ENCODE results near the gene NHLRC4.
A peak's percentile ranks its signal among the peaks of the same experiment; 100 is the strongest.

Gene NHLRC4

GRCh38 chr16:520847-521246 is 46.0 kb upstream of the NHLRC4 start:
- peaks cover 9% of the 10 kb centered on the region for H3K4me1 ChIP-seq (ENCODE audit: insufficient read depth, poor library complexity, severe bottlenecking)
- H3K4me3 ChIP-seq (ENCODE audit: severe bottlenecking), result no peak overlapping the region
- no peak for DNase-seq (ENCODE audit: low spot score)
- no peak for TF ChIP-seq CTCF (IDR thresholded peaks at IDR 0.05; ENCODE audit: poor library complexity, severe bottlenecking)
- H3K27me3 ChIP-seq (ENCODE audit: insufficient read depth, poor library complexity, severe bottlenecking), result no peaks in the 10 kb centered on the region
- H3K27ac ChIP-seq (ENCODE audit: poor library complexity, severe bottlenecking), result no peak overlapping the region
- no peaks in the 10 kb centered on the region for H3K9me3 ChIP-seq (ENCODE audit: severe bottlenecking)
- no peak for ATAC-seq (ENCODE audit: low read depth)
- peaks cover 14% of the 10 kb centered on the region for H3K36me3 ChIP-seq (ENCODE audit: low read depth)

DNA sequence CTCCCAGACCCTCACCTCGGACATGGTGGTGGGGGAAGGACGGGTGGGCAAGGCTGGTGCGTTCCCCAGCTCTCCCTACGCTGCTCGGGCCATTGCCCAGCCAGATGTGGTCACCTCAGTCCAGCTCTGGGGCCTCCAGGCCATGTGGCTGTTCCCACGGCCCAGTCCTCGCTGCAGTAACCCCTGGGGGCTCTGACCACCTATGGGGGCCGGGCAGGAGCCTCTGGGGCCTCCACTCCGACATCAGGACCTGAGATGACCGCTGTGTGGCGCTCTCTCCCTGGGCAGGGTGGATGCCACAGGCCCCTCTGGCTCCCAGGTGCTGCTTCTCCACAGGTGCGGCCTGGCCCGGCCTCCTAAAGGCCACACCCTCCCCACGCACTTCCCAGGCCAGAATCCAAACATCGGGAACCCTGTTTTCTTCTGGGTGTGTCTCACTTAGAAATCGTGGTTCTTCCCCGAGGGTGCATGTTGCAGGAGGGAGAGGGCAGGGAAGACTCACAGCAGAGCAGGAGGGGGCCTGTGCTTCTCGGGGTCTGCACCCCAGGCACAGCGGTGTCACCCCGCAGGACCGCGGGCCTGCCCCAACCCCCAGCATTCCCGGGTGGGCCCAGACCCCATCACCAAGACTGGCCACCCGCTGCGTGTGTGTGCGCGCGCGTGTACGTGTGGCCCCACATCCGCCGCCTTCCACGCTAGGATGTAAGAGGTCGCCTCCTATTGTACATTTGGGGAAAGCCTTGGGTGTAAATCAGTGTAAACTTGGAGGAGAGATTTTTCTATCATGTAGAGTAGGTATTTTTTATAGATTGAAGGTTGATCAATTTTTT is 45.2 kb upstream of the NHLRC4 start:
- DNase-seq (ENCODE audit: low spot score) (no peak), ATAC-seq (ENCODE audit: low read depth) (no peak)
- Histone ChIP-seq H3K36me3 (ENCODE audit: low read depth) (peaks cover 7% of the 10 kb centered on the region; the same call in 1 of the 2 replicates), H3K27ac (ENCODE audit: poor library complexity, severe bottlenecking) (no peak overlapping the region), H3K4me3 (ENCODE audit: severe bottlenecking) (no peak overlapping the region), H3K9me3 (ENCODE audit: severe bottlenecking) (no peaks in the 10 kb centered on the region), H3K27me3 (ENCODE audit: insufficient read depth, poor library complexity, severe bottlenecking) (no peaks in the 10 kb centered on the region), H3K4me1 (ENCODE audit: insufficient read depth, poor library complexity, severe bottlenecking) (peaks cover 13% of the 10 kb centered on the region)
- TF ChIP-seq CTCF (IDR thresholded peaks at IDR 0.05; ENCODE audit: poor library complexity, severe bottlenecking), result peak; percentile 5

GRCh38 chr16:522320-523096 is 44.3 kb upstream of the NHLRC4 start:
- Histone ChIP-seq H3K4me3 (ENCODE audit: severe bottlenecking) (no peak overlapping the region), H3K9me3 (ENCODE audit: severe bottlenecking) (no peaks in the 10 kb centered on the region), H3K27ac (ENCODE audit: poor library complexity, severe bottlenecking) (no peak overlapping the region), H3K4me1 (ENCODE audit: insufficient read depth, poor library complexity, severe bottlenecking) (peaks cover 13% of the 10 kb centered on the region), H3K36me3 (ENCODE audit: low read depth) (peaks cover 7% of the 10 kb centered on the region; the same call in 1 of the 2 replicates), H3K27me3 (ENCODE audit: insufficient read depth, poor library complexity, severe bottlenecking) (no peaks in the 10 kb centered on the region)
- no peak for TF ChIP-seq CTCF (IDR thresholded peaks at IDR 0.05; ENCODE audit: poor library complexity, severe bottlenecking)
- DNase-seq (ENCODE audit: low spot score) (no peak), ATAC-seq (ENCODE audit: low read depth) (no peak)

DNA sequence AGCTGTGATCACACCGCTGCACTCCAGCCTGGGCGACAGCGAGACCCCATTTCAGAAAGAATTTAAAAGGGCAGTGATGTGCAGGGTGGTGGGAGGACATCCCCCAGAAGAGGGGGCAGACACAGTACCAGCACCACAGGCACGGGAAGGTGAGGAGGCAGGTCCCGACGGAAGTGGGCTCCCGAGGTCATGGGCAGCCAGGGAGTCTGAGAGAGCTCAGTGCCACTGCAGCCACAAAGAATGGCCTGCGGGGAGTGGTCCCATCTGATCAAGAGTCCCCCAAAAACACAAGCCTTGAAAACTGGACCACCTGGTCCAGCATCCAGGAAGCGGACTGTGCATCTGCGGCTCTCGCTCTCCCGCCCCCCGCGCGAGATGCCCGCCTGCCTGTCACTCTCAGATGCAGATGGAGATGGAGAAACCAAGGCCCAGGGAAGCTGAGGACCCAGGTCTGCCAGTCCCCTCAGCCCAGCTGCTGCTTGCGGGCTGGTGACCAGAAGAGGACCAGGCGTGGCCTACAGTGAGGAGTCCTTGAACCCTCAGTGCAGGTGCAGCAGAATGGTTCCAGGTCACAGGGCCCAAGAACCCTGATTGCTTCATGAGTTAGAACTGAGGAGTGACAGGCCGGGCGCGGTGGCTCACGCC is 43.6 kb upstream of the NHLRC4 start:
- TF ChIP-seq CTCF (IDR thresholded peaks at IDR 0.05; ENCODE audit: poor library complexity, severe bottlenecking), result no peak
- DNase-seq (ENCODE audit: low spot score) (no peak), ATAC-seq (ENCODE audit: low read depth) (no peak)
- Histone ChIP-seq H3K27ac (ENCODE audit: poor library complexity, severe bottlenecking) (no peak overlapping the region), H3K9me3 (ENCODE audit: severe bottlenecking) (no peaks in the 10 kb centered on the region), H3K27me3 (ENCODE audit: insufficient read depth, poor library complexity, severe bottlenecking) (no peaks in the 10 kb centered on the region), H3K36me3 (ENCODE audit: low read depth) (peaks cover 7% of the 10 kb centered on the region; the same call in 1 of the 2 replicates), H3K4me3 (ENCODE audit: severe bottlenecking) (no peak overlapping the region), H3K4me1 (ENCODE audit: insufficient read depth, poor library complexity, severe bottlenecking) (peaks cover 13% of the 10 kb centered on the region)
